ENCODE results near the gene MGLL.
"Not testable (repeated sequence)": the region's sequence is repeated elsewhere in the genome, so short reads cannot be mapped to it uniquely, and the experiment has no call there.

The MGLL gene

GRCh38 chr3:127707851-127708411 lies 114.4 kb downstream of the MGLL start:
- DNase-seq (ENCODE audit: low read depth) = no peak

DNA sequence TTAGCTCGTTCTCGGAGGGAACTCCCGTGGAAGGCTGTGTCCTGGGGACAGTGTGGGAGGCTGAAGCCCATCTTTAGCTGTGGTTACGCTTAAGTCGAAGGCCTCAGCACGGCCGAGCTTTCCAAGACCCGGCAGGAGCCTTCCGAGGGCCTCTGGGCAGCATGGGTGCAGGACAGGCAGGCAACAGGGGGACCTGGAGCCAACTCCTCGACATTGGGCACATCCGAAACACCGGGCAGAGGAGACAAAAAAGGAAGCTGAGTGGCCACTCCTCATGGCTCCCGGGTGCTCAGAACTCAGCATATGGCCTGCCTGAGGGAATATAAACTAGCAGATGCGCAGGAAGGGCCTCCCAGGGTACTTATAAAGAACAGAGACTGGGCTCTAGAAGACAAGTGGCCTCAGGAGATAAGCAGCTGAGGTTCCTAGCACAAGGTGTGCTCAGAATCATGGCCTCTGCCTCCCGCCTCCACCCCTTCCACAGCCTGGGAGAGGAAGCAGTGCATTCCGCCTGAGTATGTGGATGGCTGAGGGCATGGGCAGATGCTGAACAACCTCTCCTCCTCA lies 115.4 kb downstream of the MGLL start:
- no peak for DNase-seq (ENCODE audit: low read depth)

DNA sequence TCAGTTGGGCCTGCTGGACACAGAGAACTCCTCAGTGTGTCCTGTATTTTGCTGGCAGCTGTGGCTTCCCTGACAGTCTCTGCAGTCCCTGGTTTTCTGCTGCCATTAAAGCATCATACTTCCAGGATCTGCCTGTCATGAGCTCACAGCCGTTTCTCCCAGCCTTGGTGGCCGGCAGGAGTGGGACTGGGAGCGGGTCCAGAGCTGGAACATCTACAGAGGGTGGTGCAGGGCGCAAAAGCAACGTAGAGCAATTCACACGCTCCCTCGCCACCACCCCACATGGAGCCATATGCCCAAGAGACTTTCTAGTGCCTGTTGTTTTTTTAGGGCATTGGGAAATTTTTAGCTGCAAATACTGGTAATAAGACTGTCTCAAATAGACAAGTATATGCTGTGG lies 116.0 kb downstream of the MGLL start:
- DNase-seq (ENCODE audit: low read depth) = no peak

DNA sequence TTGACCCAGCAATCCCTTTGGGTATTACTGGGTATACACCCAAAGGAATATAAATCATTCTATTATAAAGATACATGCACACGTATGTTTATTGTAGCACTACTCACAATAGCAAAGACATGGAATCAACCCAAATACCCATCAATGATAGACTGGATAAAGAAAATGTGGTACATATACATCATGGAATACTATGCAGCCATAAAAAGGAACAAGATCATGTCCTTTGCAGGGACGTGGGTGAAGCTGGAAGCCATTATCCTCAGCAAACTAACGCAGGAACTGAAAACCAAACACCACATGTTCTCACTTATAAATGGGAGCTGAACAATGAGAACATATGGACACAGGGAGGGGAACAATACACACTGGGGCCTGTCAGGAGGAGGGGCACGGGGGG lies 117.5 kb downstream of the MGLL start:
- DNase-seq (ENCODE audit: low read depth) = not testable (repeated sequence)

- DNase-seq (ENCODE audit: low read depth) = no peak
Observed at GRCh38 chr3:127702151-127702578, 120.2 kb downstream of the MGLL start.

GRCh38 chr3:127701280-127701911 lies 120.9 kb downstream of the MGLL start:
- DNase-seq (ENCODE audit: low read depth) = no peak

- no peak for DNase-seq (ENCODE audit: low read depth)
Observed at GRCh38 chr3:127700406-127700805, 121.9 kb downstream of the MGLL start.

DNA sequence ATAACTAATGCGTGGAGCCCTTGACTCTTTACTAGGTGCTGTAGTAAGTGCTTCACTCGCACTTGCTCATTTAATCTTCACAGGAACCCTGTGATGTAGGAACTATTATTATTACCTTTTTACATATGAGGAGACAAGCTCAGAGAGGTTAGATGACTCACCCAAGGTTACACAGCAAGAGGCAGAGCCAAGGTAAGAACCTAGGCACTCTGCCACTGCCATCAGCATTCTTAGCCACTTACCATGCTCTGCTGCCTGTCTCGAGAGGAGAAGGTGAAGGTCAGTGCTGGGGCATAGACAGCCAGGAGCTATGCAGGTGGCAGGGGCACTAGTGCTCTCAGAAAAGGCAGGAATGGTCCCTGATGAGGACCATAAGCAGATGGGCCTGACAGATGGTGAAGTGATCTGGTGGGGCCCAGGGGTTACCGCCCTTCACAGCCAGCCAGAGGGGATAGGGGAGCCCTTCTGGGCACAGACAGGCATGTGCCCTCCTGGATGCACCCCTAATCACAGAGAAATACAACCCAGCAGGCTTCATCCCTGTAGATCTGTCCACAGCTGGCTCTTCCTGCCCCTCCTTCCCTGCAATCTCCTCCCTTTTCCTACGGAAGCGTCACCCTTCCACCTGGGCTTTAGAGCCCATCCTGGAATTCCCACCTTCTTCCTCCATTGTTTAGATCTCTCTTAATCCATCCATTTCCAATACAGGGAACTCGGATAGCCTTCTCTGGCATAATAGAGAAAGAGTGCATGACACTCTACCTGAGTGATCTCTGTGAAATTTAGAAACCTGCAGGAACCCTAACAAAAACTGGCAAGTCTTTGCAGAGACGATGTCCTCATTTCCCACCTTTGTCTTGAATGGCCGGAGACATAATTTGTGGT lies 122.7 kb downstream of the MGLL start:
- DNase-seq (ENCODE audit: low read depth) = no peak

DNA sequence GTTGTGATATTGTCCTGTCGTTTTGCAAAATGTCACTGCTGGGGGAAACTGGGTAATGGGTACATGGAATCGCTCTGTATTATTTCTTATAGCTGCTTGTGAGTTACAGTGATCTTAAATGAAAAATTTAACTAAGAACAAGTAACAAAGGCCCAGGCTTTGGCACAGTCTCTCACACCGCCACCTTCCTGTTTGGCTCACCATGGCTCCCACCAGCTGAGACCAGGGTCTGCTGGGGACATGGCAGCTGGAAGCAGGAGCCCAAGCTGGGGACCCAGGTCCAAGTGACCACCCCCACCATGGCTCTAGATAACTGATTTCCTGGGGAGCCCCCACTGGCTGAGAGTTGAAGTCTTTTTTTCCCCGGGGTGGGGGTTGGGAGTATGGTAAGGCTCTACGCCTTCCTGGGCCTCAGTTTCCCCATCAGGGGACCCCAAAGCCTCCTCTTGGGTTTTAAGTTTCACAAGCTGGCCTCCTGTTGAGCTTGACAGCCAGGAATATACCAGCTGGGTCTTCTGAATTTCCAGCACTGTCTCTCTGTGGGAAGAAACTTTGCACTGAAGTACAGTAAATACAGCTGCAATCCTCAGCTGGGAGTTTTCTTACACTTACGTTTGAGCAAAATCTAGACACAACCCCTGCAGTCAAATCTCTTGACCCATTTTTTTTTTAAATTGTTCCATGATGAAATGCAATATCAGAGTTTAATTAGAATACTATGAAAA lies 123.5 kb downstream of the MGLL start:
- no peak for DNase-seq (ENCODE audit: low read depth)

GRCh38 chr3:127698286-127698685 lies 124.0 kb downstream of the MGLL start:
- no peak for DNase-seq (ENCODE audit: low read depth)

DNA sequence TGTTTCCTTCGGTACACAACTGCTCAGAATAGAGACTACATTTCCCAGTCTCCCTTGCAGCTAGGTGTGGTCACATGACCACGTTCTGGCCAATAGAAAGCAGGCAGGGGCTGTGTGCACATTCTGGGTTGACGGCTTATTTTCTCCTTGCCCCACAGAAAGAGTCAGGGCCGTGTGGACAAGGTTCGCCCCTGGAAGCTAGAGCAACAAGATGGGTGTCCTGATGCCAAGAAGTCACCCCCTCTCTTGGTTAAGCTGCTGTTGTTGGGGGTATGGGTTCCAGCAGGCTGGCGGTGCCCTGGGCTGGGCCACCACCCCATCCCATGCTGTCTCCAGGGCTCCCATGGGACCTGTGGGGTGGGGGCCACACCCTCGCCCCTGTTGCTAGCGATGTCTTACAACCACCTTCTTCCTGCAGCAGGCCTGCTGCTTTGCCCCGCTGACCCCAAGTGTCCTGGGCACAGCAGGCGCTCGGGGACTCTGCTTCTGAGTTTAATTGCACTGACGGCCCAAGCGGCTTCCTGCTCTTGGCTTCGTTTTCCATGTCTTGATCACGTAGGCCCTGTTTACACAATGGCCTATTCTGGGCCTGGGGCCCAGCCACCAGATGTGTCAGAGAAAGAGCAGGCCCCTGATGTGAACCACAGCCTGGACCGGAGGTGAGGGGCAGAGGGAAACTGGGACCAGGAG lies 124.6 kb downstream of the MGLL start:
- DNase-seq (ENCODE audit: low read depth) = no peak

DNA sequence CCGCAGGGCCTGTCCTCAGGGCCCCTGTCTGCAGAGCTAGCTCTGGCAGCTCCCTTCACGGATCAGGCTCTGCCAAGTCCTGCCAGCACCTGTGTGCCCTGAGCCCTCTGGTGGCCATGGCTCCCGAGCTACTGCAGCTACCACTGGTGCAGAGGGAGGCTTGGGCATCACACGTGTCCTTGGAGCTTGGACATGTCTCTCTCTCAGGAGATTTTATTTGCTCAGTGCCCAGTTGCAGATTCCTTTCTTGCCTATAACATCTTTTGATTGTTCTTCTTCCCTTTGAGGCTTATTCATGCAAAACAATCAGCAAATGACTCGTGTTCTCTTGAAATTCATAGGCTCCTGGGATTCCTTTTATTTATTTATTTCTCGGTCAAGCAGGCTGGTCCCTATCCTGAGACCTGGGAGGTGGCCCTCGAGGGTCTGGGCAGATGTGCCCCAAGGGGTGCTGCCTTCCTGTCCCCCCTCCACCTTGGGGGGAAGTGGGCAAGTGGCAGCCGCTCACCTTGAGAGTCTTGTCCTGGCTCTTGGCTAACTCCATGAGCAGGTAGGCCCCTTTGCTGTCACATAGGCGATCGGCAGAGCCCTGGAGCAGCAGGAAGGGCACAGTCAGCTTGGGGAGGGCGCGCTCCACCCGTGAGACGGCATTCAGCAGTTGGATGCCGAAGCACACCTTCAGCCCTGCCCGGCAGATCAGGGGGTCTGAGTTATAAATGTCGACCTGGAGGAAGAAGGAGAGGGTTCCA lies 127.7 kb downstream of the MGLL start:
- DNase-seq (ENCODE audit: low read depth) = peak; percentile 25

GRCh38 chr3:127693336-127693843 lies 128.9 kb downstream of the MGLL start:
- no peak for DNase-seq (ENCODE audit: low read depth)

- no peak for DNase-seq (ENCODE audit: low read depth)
Observed at GRCh38 chr3:127692501-127693335, 129.6 kb downstream of the MGLL start.

DNA sequence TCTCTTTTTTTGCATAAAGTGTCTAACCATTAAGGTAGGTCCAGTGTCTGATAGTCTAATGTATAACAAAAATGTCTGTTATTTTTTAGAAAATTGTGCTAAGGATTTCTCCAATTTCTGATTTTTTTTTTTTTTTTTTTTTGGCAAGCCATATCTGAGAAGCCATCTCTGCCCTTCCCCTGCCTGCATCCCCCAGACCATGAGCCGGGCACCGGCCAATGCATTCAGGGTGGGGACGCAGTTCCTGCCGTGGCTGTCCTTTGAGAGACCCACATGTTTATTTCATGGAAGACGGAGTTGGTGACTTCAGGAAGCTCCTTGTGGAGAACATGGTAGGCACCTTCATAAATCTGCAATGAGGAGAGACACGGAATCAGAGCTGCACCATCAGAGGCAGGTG lies 130.3 kb downstream of the MGLL start:
- no peak for DNase-seq (ENCODE audit: low read depth)

GRCh38 chr3:127691489-127691888 lies 130.8 kb downstream of the MGLL start:
- no peak for DNase-seq (ENCODE audit: low read depth)

GRCh38 chr3:127690823-127691452 lies 131.4 kb downstream of the MGLL start:
- no peak for DNase-seq (ENCODE audit: low read depth)

DNA sequence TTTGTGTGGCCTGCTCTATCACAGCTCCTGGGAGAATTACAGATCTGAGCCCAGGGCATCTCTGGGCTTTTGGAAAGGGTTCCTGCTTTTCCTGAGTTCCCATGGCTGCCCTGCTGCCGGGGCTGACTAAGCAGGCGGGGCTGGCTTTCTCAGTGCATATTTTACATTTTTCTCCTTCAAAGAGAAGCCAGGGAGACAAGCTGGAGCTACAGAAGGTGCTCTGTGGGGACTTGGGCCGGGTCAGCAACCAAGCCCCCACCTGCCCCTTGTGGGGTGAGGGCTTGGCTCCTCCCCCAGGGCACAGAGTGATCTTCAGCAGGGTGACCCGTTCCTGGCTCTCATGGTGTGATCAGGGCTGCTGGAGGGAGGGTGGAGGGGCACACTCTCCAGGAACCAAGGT lies 132.2 kb downstream of the MGLL start:
- DNase-seq (ENCODE audit: low read depth) = no peak

GRCh38 chr3:127689266-127689860 lies 133.0 kb downstream of the MGLL start:
- DNase-seq (ENCODE audit: low read depth) = no peak
